Mesothelial cell of epicardium (in vitro differentiated cells): ENCODE data around the gene PAX5. TPM values are rescaled to one million over a fixed set of nuclear protein-coding genes. Genes with fewer than 3 reads are reported as not detected.
A peak's percentile ranks its signal among the peaks of the same experiment; 100 is the strongest.

Experiments used
- DNase-seq, 2 experiments: peaks; one replicate each; pipeline ENCODE4 v3.0.0; 2021; ENCODE audit warnings: low spot score in 2 of 2; ENCODE audit not compliant: unreplicated experiment in 2 of 2
- H3K27ac Mint-ChIP-seq: 2 replicates; pipeline ENCODE4 v1.8.0; 2021; ENCODE audit warnings: mixed read lengths
- H3K27me3 Mint-ChIP-seq: 2 replicates; pipeline ENCODE4 v1.8.0; 2021; ENCODE audit warnings: low read depth, mixed read lengths
- H3K36me3 Mint-ChIP-seq: 2 replicates; pipeline ENCODE4 v1.8.0; 2021; ENCODE audit warnings: mixed read lengths
- H3K4me1 Mint-ChIP-seq: 2 replicates; pipeline ENCODE4 v1.8.0; 2021; ENCODE audit warnings: mixed read lengths
- H3K4me3 Mint-ChIP-seq: 2 replicates; pipeline ENCODE4 v1.8.0; 2021; ENCODE audit warnings: mild to moderate bottlenecking, moderate library complexity, mixed read lengths
- H3K9me3 Mint-ChIP-seq: 2 replicates; pipeline ENCODE4 v1.8.0; 2021; ENCODE audit warnings: mixed read lengths
- microRNA-seq: library from miRNA; unstranded; fragments of <30 nt; microRNA quantifications from one replicate; pipeline ENCODE4 v1.2.0, GENCODE V29; 2021; ENCODE audit warnings: inconsistent platforms, mixed read lengths
- total RNA-seq: library from RNA; stranded (reverse); gene quantifications from 3 replicates; pipeline ENCODE4 v1.2.1, GENCODE V29; 2021
- TF ChIP-seq, protein P1 (sequence below): fragments of 200-600 bp; sonication (generic); IDR thresholded peaks from one replicate; pipeline ENCODE4 v1.5.0; 2021; ENCODE audit warnings: antibody characterized with exemption; ENCODE audit not compliant: unreplicated experiment

The PAX5 gene
- total RNA-seq, 1 donor from 2014 or later, result not detected

DNA sequence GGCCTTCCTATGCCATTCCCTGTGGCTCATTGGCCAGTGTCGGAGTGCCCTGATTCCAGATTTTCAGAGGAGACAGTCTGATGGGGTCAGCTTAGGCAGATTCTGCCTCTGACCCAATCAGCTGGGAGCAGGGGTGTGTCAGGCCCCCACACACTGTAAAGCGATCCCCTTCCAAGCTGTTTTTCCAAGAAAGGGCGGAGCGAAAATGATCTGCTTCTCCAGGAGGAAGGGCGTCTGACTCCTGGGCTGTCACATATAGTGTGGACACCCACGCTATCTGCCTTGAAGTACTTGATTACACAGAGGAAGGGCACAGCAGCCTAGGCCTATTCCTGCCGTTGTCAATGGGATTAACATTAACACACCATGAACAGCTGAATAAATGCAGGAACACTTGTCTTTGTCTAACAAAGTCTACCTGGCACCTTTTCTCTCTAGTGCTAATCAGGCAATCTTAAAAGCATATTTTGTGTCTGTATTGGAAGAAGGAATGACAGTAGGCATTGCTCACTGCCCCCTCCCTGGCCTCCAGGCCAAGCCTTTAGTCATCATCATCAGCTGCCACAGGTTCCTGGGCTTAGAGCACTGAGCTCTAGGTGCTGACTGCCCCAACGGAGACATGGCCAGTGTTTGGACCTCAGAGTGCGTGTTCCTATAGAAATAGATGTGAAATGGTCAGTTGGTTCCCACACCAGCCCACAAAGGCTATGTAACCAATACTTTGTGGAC lies 242.7 kb downstream of the PAX5 start:
- Mint-ChIP-seq H3K27ac (no peak overlapping the region), H3K36me3 (no peaks in the 10 kb centered on the region), H3K4me3 (no peak overlapping the region), H3K27me3 (peaks cover 66% of the 10 kb centered on the region), H3K4me1 (no peaks in the 10 kb centered on the region), H3K9me3 (peaks cover 6% of the 10 kb centered on the region)
- TF ChIP-seq, protein P1, sequence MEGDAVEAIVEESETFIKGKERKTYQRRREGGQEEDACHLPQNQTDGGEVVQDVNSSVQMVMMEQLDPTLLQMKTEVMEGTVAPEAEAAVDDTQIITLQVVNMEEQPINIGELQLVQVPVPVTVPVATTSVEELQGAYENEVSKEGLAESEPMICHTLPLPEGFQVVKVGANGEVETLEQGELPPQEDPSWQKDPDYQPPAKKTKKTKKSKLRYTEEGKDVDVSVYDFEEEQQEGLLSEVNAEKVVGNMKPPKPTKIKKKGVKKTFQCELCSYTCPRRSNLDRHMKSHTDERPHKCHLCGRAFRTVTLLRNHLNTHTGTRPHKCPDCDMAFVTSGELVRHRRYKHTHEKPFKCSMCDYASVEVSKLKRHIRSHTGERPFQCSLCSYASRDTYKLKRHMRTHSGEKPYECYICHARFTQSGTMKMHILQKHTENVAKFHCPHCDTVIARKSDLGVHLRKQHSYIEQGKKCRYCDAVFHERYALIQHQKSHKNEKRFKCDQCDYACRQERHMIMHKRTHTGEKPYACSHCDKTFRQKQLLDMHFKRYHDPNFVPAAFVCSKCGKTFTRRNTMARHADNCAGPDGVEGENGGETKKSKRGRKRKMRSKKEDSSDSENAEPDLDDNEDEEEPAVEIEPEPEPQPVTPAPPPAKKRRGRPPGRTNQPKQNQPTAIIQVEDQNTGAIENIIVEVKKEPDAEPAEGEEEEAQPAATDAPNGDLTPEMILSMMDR, result no peak
- DNase-seq, result no peak

DNA sequence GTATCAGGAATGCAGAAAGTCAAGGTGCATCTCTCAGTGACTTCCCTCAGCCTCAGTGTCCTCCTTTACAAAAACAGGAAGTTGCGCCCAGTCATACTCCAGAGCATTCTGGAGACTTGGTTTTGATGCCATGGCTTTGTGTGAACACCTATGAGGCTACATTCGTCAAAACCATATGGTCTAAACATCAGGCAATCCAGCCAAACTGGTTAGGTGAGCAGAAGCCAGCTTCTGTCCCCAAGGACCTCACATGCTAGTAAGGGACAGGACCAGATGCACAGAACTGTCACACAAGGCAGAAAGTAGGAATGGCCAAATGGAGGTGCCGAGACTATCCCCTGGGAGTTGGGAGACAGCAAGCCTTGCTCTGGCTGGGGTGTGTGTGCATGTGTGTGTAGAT lies 244.2 kb downstream of the PAX5 start:
- Mint-ChIP-seq H3K4me3 (no peak overlapping the region), H3K4me1 (no peaks in the 10 kb centered on the region), H3K27ac (no peak overlapping the region), H3K36me3 (no peaks in the 10 kb centered on the region), H3K27me3 (peaks cover 68% of the 10 kb centered on the region), H3K9me3 (peaks cover 6% of the 10 kb centered on the region)
- TF ChIP-seq, protein P1, result no peak
- DNase-seq, result no peak

DNA sequence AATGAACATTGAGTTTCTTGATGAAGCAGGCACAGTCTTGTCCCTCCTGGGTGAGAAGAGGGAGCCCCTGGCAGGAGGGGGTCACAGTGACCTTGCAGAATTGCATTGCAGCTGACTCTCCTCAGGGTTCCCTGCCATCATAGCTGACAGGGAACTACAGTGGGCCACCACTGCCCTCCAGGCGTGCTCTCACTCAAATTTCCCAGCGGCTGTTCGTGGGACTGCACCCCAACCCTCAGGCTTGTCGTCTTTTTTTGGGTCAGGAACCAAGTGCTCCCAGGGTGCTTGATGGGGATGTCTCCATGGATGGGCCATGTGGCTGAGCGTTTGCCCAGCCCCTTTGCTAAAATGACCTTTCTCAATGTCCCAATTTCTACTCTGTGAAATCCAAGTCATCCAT lies 245.5 kb downstream of the PAX5 start:
- no peak for DNase-seq
- TF ChIP-seq, protein P1, result peak; percentile 77
- Mint-ChIP-seq H3K27ac (no peak overlapping the region), H3K9me3 (peaks cover 6% of the 10 kb centered on the region), H3K36me3 (no peaks in the 10 kb centered on the region), H3K4me3 (no peak overlapping the region), H3K4me1 (no peaks in the 10 kb centered on the region), H3K27me3 (peaks cover 72% of the 10 kb centered on the region)

DNA sequence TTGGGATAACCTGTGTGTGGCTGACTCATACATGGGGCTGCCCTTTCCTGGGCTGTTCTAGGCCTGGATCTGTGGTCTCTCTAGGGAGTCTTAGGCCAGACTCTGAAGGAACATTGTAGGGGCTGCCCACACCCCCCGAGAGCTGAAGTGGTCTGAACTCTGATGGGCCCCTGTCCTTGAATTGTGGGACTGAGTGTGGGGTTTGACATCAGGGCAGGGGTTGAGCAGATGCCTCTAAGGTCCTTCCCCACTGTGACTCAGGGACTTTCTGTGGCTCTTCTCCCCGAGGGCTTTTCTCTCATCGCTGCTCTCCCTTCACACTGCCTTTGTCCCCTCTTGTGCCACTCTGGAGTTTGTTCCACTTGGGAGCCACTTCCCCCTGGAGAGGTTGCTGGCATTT lies 246.4 kb downstream of the PAX5 start:
- Mint-ChIP-seq H3K4me1 (no peaks in the 10 kb centered on the region), H3K36me3 (no peaks in the 10 kb centered on the region), H3K27me3 (peaks cover 73% of the 10 kb centered on the region), H3K4me3 (no peak overlapping the region), H3K9me3 (no peaks in the 10 kb centered on the region), H3K27ac (no peak overlapping the region)
- TF ChIP-seq, protein P1, result no peak
- DNase-seq, result no peak

Small RNAs within 50 kb of the gene (microRNA-seq; reads per million reads assigned to microRNA genes)
- gene MIR4475 (not detected), gene MIR4476 (not detected), gene MIR4540 (not detected)

Other genes starting within 250 kb of the PAX5 start
- 27.0 to 31.3 TPM (median 27.8 TPM) in 3 replicates for gene ZCCHC7, start 86.3 kb upstream of the PAX5 start, total RNA-seq